ENCODE data around the gene PCP2.

PCP2 gene

GRCh38 chr19:7596211-7596937, 37.1 kb downstream of the PCP2 start:
- DNase-seq = no peak

GRCh38 chr19:7595466-7596133, 37.9 kb downstream of the PCP2 start, which contains the start of gene CAMSAP3:
Gene CAMSAP3 (plus strand): TSS chr19:7595863. CDS start chr19:7596003, 140 bp downstream.
- DNase-seq = no peak

GRCh38 chr19:7590256-7590655, 43.3 kb downstream of the PCP2 start:
- DNase-seq = no peak

- no peak for DNase-seq
Measured at GRCh38 chr19:7589822-7590221, 43.7 kb downstream of the PCP2 start.

GRCh38 chr19:7582446-7582845, 51.1 kb downstream of the PCP2 start:
- DNase-seq = no peak

Measured in T1000 (cell line).